ENCODE data around the gene POSTN. TPM values are rescaled to one million over a fixed set of nuclear protein-coding genes. Genes with fewer than 3 reads are reported as not detected.
"Not testable (repeated sequence)": the region's sequence is repeated elsewhere in the genome, so short reads cannot be mapped to it uniquely, and the experiment has no call there.

The POSTN gene
- total and polyA plus RNA-seq, 11 donors, result 8.7 to 102 (median 24.2) TPM

- Histone ChIP-seq H3K4me3 (no peak overlapping the region), H3K36me3 (peaks cover 0 to 62% (median 0%) of the 10 kb centered on the region in 9 donors), H3K9me3 (no peaks in the 10 kb centered on the region), H3K27ac (no peak overlapping the region), H3K27me3 (no peaks in the 10 kb centered on the region), H3K4me1 (no peaks in the 10 kb centered on the region)
- DNase-seq, result no peak
- no peak for ATAC-seq
- no peak for TF ChIP-seq CTCF (IDR thresholded peaks at IDR 0.05)
- no peak for TF ChIP-seq POLR2A (IDR thresholded peaks at IDR 0.05)
- intact Hi-C loops (cut with DNase I), result no loop called here
Measured at GRCh38 chr13:37576601-37577000, 22.0 kb downstream of the POSTN start.

- H3K9me3 ChIP-seq, result no peaks in the 10 kb centered on the region
- no peak for DNase-seq
- no peak overlapping the region for H3K27ac ChIP-seq
- no peak for TF ChIP-seq CTCF (IDR thresholded peaks at IDR 0.05)
- TF ChIP-seq POLR2A (IDR thresholded peaks at IDR 0.05), result no peak
- no peaks in the 10 kb centered on the region for H3K4me1 ChIP-seq
- no peak for ATAC-seq
- no peak overlapping the region for H3K4me3 ChIP-seq
- H3K27me3 ChIP-seq, result no peaks in the 10 kb centered on the region
- WGBS, 4 donors, result 75 to 88% (median 88%) methylated on average over 1 of the region's 1 CpG
- H3K36me3 ChIP-seq, result peaks cover 0 to 7% (median 0%) of the 10 kb centered on the region in 9 donors
- intact Hi-C loops (cut with DNase I), result no loop called here
Measured at GRCh38 chr13:37565425-37565824, 33.1 kb downstream of the POSTN start.

GRCh38 chr13:37561031-37561430 lies 37.5 kb downstream of the POSTN start:
- no peak overlapping the region for H3K27ac ChIP-seq
- WGBS, 4 donors, result 84 to 96% (median 91%) methylated on average over 2 of the region's 2 CpGs
- no peaks in the 10 kb centered on the region for H3K27me3 ChIP-seq
- H3K9me3 ChIP-seq, result peaks cover 0 to 30% (median 5%) of the 10 kb centered on the region in 12 donors
- TF ChIP-seq CTCF (IDR thresholded peaks at IDR 0.05) (no peak), POLR2A (IDR thresholded peaks at IDR 0.05) (no peak)
- H3K4me1 ChIP-seq, result no peaks in the 10 kb centered on the region
- ATAC-seq, result no peak
- H3K4me3 ChIP-seq, result no peak overlapping the region
- intact Hi-C loops (cut with DNase I), result no loop called here
- no peak for DNase-seq
- H3K36me3 ChIP-seq, result peaks cover 0 to 2% (median 0%) of the 10 kb centered on the region in 9 donors

- DNase-seq, result no peak
- no peak for TF ChIP-seq POLR2A (IDR thresholded peaks at IDR 0.05)
- no peak for TF ChIP-seq CTCF (IDR thresholded peaks at IDR 0.05)
- Histone ChIP-seq H3K9me3 (peaks cover 0 to 30% (median 6%) of the 10 kb centered on the region in 12 donors), H3K4me1 (no peaks in the 10 kb centered on the region), H3K4me3 (no peak overlapping the region), H3K36me3 (peaks cover 0 to 2% (median 0%) of the 10 kb centered on the region in 9 donors), H3K27me3 (no peaks in the 10 kb centered on the region), H3K27ac (no peak overlapping the region)
- WGBS, 4 donors, result 83 to 90% (median 87%) methylated on average over 3 of the region's 3 CpGs
- intact Hi-C loops (cut with DNase I), result no loop called here
- no peak for ATAC-seq
Measured at GRCh38 chr13:37560526-37560925, 38.0 kb downstream of the POSTN start.

GRCh38 chr13:37558766-37559165 lies 39.8 kb downstream of the POSTN start:
- H3K27me3 ChIP-seq; DNase-seq; H3K36me3 ChIP-seq; intact Hi-C loops (cut with DNase I); H3K27ac ChIP-seq; H3K4me3 ChIP-seq; H3K4me1 ChIP-seq; ATAC-seq: not testable (repeated sequence)
- peaks cover 0 to 37% (median 8%) of the 10 kb centered on the region in 12 donors for H3K9me3 ChIP-seq
- WGBS, 4 donors, result 79 to 95% (median 86%) methylated on average over 5 of the region's 5 CpGs

All from heart left ventricle (tissue), 16 donors.